DMS114 treated with DMSO at 0.1 percent for 48 hours (cell line): Measurements from ENCODE around the gene ARID1B.

Source experiments
- DNase-seq: peaks from one replicate; lab custom pipeline; 2025; ENCODE audit not compliant: unreplicated experiment; lab: John Stamatoyannopoulos, UW

The ARID1B gene

GRCh38 chr6:156790711-156791319 is 13.6 kb downstream of the ARID1B start:
- no peak for DNase-seq

- no peak for DNase-seq
Observed at GRCh38 chr6:156791320-156791850, 14.2 kb downstream of the ARID1B start.

GRCh38 chr6:156793200-156793599 is 16.0 kb downstream of the ARID1B start:
- no peak for DNase-seq

- DNase-seq, result no peak
Observed at GRCh38 chr6:156794546-156795354, 17.6 kb downstream of the ARID1B start.

GRCh38 chr6:156795825-156796224 is 18.6 kb downstream of the ARID1B start:
- DNase-seq, result no peak

GRCh38 chr6:156796627-156797026 is 19.4 kb downstream of the ARID1B start:
- no peak for DNase-seq

- no peak for DNase-seq
Observed at GRCh38 chr6:156797901-156798735, 20.9 kb downstream of the ARID1B start.

- DNase-seq, result no peak
Observed at GRCh38 chr6:156801712-156802111, 24.5 kb downstream of the ARID1B start.

GRCh38 chr6:156803353-156803752 is 26.2 kb downstream of the ARID1B start:
- DNase-seq, result no peak

GRCh38 chr6:156804402-156804801 is 27.2 kb downstream of the ARID1B start:
- DNase-seq, result no peak

- no peak for DNase-seq
Observed at GRCh38 chr6:156806155-156806554, 29.0 kb downstream of the ARID1B start.

GRCh38 chr6:156807028-156807427 is 29.9 kb downstream of the ARID1B start:
- DNase-seq, result no peak

- DNase-seq, result no peak
Observed at GRCh38 chr6:156807795-156808194, 30.6 kb downstream of the ARID1B start.

- no peak for DNase-seq
Observed at GRCh38 chr6:156808287-156808686, 31.1 kb downstream of the ARID1B start.

GRCh38 chr6:156809034-156809433 is 31.9 kb downstream of the ARID1B start:
- no peak for DNase-seq

GRCh38 chr6:156809446-156810178 is 32.4 kb downstream of the ARID1B start:
- no peak for DNase-seq

GRCh38 chr6:156814036-156814581 is 36.9 kb downstream of the ARID1B start:
- DNase-seq, result no peak

GRCh38 chr6:156816505-156816904 is 39.3 kb downstream of the ARID1B start:
- no peak for DNase-seq

- no peak for DNase-seq
Observed at GRCh38 chr6:156820089-156820798, 43.1 kb downstream of the ARID1B start.

GRCh38 chr6:156821707-156822106 is 44.5 kb downstream of the ARID1B start:
- no peak for DNase-seq
